Mucosa of rectum (tissue), 2 donors: ENCODE data around the gene NPFF.
"Not testable (repeated sequence)": the region's sequence is repeated elsewhere in the genome, so short reads cannot be mapped to it uniquely, and the experiment has no call there.

ENCODE experiments used
- H3K27ac ChIP-seq, 2 donors: one replicate each; pipeline ENCODE4 v1.7.0; 2013; ENCODE audit warnings: inconsistent platforms in 2 of 2, low read depth in 2 of 2, low read length in 2 of 2
- H3K27me3 ChIP-seq, 2 donors: one replicate each; pipeline ENCODE4 v1.7.0; 2013; ENCODE audit warnings: low read length in 2 of 2; ENCODE audit not compliant: control insufficient read depth in 2 of 2, insufficient read depth in 2 of 2
- H3K36me3 ChIP-seq, 2 donors: one replicate each; pipeline ENCODE4 v1.7.0; 2013; ENCODE audit warnings: low read length in 2 of 2; ENCODE audit not compliant: control insufficient read depth in 2 of 2, insufficient read depth in 2 of 2
- H3K4me1 ChIP-seq, 2 donors: one replicate each; pipeline ENCODE4 v1.7.0; 2013; ENCODE audit warnings: low read length in 2 of 2, mild to moderate bottlenecking in 1 of 2; ENCODE audit not compliant: control insufficient read depth in 2 of 2, insufficient read depth in 2 of 2
- H3K4me3 ChIP-seq, 2 donors: one replicate each; pipeline ENCODE4 v1.7.0; 2013; ENCODE audit warnings: low read length in 2 of 2
- H3K9ac ChIP-seq, 2 donors: one replicate each; pipeline ENCODE4 v1.7.0; 2013; ENCODE audit warnings: low read length in 2 of 2, low read depth in 1 of 2, mild to moderate bottlenecking in 1 of 2
- H3K9me3 ChIP-seq, 2 donors: one replicate each; pipeline ENCODE4 v1.7.0; 2013; ENCODE audit warnings: low read length in 2 of 2; ENCODE audit not compliant: control insufficient read depth in 2 of 2
- donor health status: healthy.
- donor health status: Normal muscosa, but diverticular disease.

NPFF gene

GRCh38 chr12:53483979-53484377 lies 23.3 kb downstream of the NPFF start:
- no peak overlapping the region for H3K4me3 ChIP-seq
- H3K27ac ChIP-seq: peak overlapping the region; percentile 18 to 58
- no peaks in the 10 kb centered on the region for H3K27me3 ChIP-seq
- H3K36me3 ChIP-seq: peaks cover 51 to 58% of the 10 kb centered on the region in 2 donors
- no peak overlapping the region for H3K9ac ChIP-seq
- H3K9me3 ChIP-seq: no peaks in the 10 kb centered on the region
- peaks cover 4 to 23% of the 10 kb centered on the region in 2 donors for H3K4me1 ChIP-seq

GRCh38 chr12:53483225-53483978 lies 23.9 kb downstream of the NPFF start:
- no peaks in the 10 kb centered on the region for H3K27me3 ChIP-seq
- H3K36me3 ChIP-seq: peaks cover 53 to 64% of the 10 kb centered on the region in 2 donors
- H3K9ac ChIP-seq: no peak overlapping the region
- no peaks in the 10 kb centered on the region for H3K9me3 ChIP-seq
- H3K4me1 ChIP-seq: peaks cover 4 to 23% of the 10 kb centered on the region in 2 donors
- H3K27ac ChIP-seq: peak overlapping the region; percentile 58 to 63
- no peak overlapping the region for H3K4me3 ChIP-seq

- peaks cover 4 to 23% of the 10 kb centered on the region in 2 donors for H3K4me1 ChIP-seq
- H3K9me3 ChIP-seq: no peaks in the 10 kb centered on the region
- peak overlapping the region in 1 of 2 donors; percentile 63 for H3K27ac ChIP-seq
- H3K4me3 ChIP-seq: no peak overlapping the region
- H3K9ac ChIP-seq: no peak overlapping the region
- H3K27me3 ChIP-seq: no peaks in the 10 kb centered on the region
- peaks cover 59 to 69% of the 10 kb centered on the region in 2 donors for H3K36me3 ChIP-seq
Measured at GRCh38 chr12:53482626-53483168, 24.6 kb downstream of the NPFF start.

- Histone ChIP-seq H3K27ac (no peak overlapping the region), H3K9ac (no peak overlapping the region), H3K27me3 (no peaks in the 10 kb centered on the region), H3K4me3 (no peak overlapping the region), H3K36me3 (peaks cover 61 to 71% of the 10 kb centered on the region in 2 donors), H3K9me3 (no peaks in the 10 kb centered on the region), H3K4me1 (peaks cover 4 to 23% of the 10 kb centered on the region in 2 donors)
Measured at GRCh38 chr12:53481939-53482586, 25.2 kb downstream of the NPFF start.

- peaks cover 4 to 23% of the 10 kb centered on the region in 2 donors for H3K4me1 ChIP-seq
Measured at GRCh38 chr12:53481458-53481857, 25.8 kb downstream of the NPFF start.

GRCh38 chr12:53480491-53481442 lies 26.5 kb downstream of the NPFF start:
- Histone ChIP-seq H3K9ac (no peak overlapping the region), H3K4me1 (peaks cover 6 to 23% of the 10 kb centered on the region in 2 donors), H3K27me3 (no peaks in the 10 kb centered on the region), H3K4me3 (no peak overlapping the region), H3K27ac (no peak overlapping the region), H3K36me3 (peaks cover 63 to 76% of the 10 kb centered on the region in 2 donors), H3K9me3 (no peaks in the 10 kb centered on the region)

More at GRCh38 chr12:53481458-53481857, 25.8 kb downstream of the NPFF start:
- H3K27me3 ChIP-seq, H3K4me3 ChIP-seq, H3K9ac ChIP-seq, H3K9me3 ChIP-seq, H3K27ac ChIP-seq: not testable (repeated sequence)
- H3K36me3 ChIP-seq: peaks cover 62 to 75% of the 10 kb centered on the region in 2 donors

GRCh38 chr12:53479331-53479730 lies 28.0 kb downstream of the NPFF start:
- Histone ChIP-seq H3K4me3 (no peak overlapping the region), H3K27ac (no peak overlapping the region), H3K27me3 (no peaks in the 10 kb centered on the region), H3K9me3 (no peaks in the 10 kb centered on the region), H3K9ac (no peak overlapping the region), H3K4me1 (peaks cover 7 to 28% of the 10 kb centered on the region in 2 donors), H3K36me3 (peaks cover 72 to 84% of the 10 kb centered on the region in 2 donors)

- no peak overlapping the region for H3K4me3 ChIP-seq
- no peaks in the 10 kb centered on the region for H3K27me3 ChIP-seq
- H3K36me3 ChIP-seq: peaks cover 77 to 84% of the 10 kb centered on the region in 2 donors
- H3K9ac ChIP-seq: no peak overlapping the region
- H3K27ac ChIP-seq: no peak overlapping the region
- peaks cover 8 to 27% of the 10 kb centered on the region in 2 donors for H3K4me1 ChIP-seq
- no peaks in the 10 kb centered on the region for H3K9me3 ChIP-seq
Measured at GRCh38 chr12:53478865-53479264, 28.4 kb downstream of the NPFF start.

GRCh38 chr12:53476769-53477209 lies 30.5 kb downstream of the NPFF start:
- Histone ChIP-seq H3K9me3 (no peaks in the 10 kb centered on the region), H3K9ac (no peak overlapping the region), H3K36me3 (peaks cover 79 to 81% of the 10 kb centered on the region in 2 donors), H3K4me1 (peaks cover 6 to 12% of the 10 kb centered on the region in 2 donors), H3K27me3 (no peaks in the 10 kb centered on the region), H3K27ac (no peak overlapping the region), H3K4me3 (no peak overlapping the region)
